Inferior parietal cortex (tissue), 1 donor: ENCODE measurements around the gene SMAD2.

Source experiments
- DNase-seq: peaks from one replicate; pipeline ENCODE4 v3.0.0-alpha.2; 2016; ENCODE audit errors: extremely low spot score

SMAD2 gene

GRCh38 chr18:47898055-47898454 lies 32.4 kb downstream of the SMAD2 start:
- DNase-seq, result no peak

GRCh38 chr18:47895565-47896250 lies 34.8 kb downstream of the SMAD2 start:
- no peak for DNase-seq

- no peak for DNase-seq
Measured at GRCh38 chr18:47893939-47894699, 36.3 kb downstream of the SMAD2 start.

- no peak for DNase-seq
Measured at GRCh38 chr18:47893047-47893446, 37.4 kb downstream of the SMAD2 start.

- no peak for DNase-seq
Measured at GRCh38 chr18:47888156-47888555, 42.3 kb downstream of the SMAD2 start.

GRCh38 chr18:47887227-47887626 lies 43.2 kb downstream of the SMAD2 start:
- no peak for DNase-seq

- DNase-seq, result no peak
Measured at GRCh38 chr18:47883771-47884413, 46.6 kb downstream of the SMAD2 start.

- DNase-seq, result no peak
Measured at GRCh38 chr18:47882641-47883040, 47.8 kb downstream of the SMAD2 start.

GRCh38 chr18:47881752-47882455 lies 48.6 kb downstream of the SMAD2 start:
- DNase-seq, result no peak

GRCh38 chr18:47881042-47881441 lies 49.4 kb downstream of the SMAD2 start:
- DNase-seq, result no peak

- no peak for DNase-seq
Measured at GRCh38 chr18:47877892-47878291, 52.6 kb downstream of the SMAD2 start.

GRCh38 chr18:47876813-47877212 lies 53.6 kb downstream of the SMAD2 start:
- no peak for DNase-seq

GRCh38 chr18:47873625-47874024 lies 56.8 kb downstream of the SMAD2 start:
- no peak for DNase-seq

- DNase-seq, result no peak
Measured at GRCh38 chr18:47872426-47872825, 58.0 kb downstream of the SMAD2 start.

- no peak for DNase-seq
Measured at GRCh38 chr18:47871288-47871687, 59.2 kb downstream of the SMAD2 start.

- no peak for DNase-seq
Measured at GRCh38 chr18:47870605-47871004, 59.9 kb downstream of the SMAD2 start.

- no peak for DNase-seq
Measured at GRCh38 chr18:47868744-47869143, 61.7 kb downstream of the SMAD2 start.

- no peak for DNase-seq
Measured at GRCh38 chr18:47865183-47865582, 65.3 kb downstream of the SMAD2 start.

- no peak for DNase-seq
Measured at GRCh38 chr18:47863041-47863440, 67.4 kb downstream of the SMAD2 start.

- no peak for DNase-seq
Measured at GRCh38 chr18:47858607-47859006, 71.9 kb downstream of the SMAD2 start.

GRCh38 chr18:47847635-47848034 lies 82.8 kb downstream of the SMAD2 start:
- no peak for DNase-seq

- DNase-seq, result no peak
Measured at GRCh38 chr18:47846431-47846830, 84.0 kb downstream of the SMAD2 start.
